ENCODE data around the gene TSLP.

- TF ChIP-seq CTCF (conservative IDR thresholded peaks at IDR 0.05; ENCODE audit: low read depth, low read length) (no peak), EZH2phosphoT487 (IDR thresholded peaks at IDR 0.05; ENCODE audit: borderline replicate concordance, low read length) (no peak)
These were observed 1.6 kb downstream of the TSLP start for GRCh38 chr5:111072949-111073682.

All from PC-3 (cell line).